ENCODE data around the gene IL17RE. TPM values are rescaled to one million over a fixed set of nuclear protein-coding genes. Genes with fewer than 3 reads are reported as not detected.

Gene IL17RE
- total and polyA plus RNA-seq, 2 of the 13 experiments (the other 11 are each of a cell fraction or from before 2014, with no cell fraction given), result 14.5 to 24.1 TPM

GRCh38 chr3:9901967-9902366 is 681 bp upstream of the IL17RE start (continued):
- TF ChIP-seq HNF1A (IDR thresholded peaks at IDR 0.05; ENCODE audit: low read depth), result no peak
- TF ChIP-seq HNF1A (CRISPR knock-in tag; IDR thresholded peaks at IDR 0.05; ENCODE audit: borderline replicate concordance), result no peak
- TF ChIP-seq, protein P1, sequence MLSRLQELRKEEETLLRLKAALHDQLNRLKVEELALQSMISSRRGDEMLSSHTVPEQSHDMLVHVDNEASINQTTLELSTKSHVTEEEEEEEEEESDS (CRISPR knock-in tag; IDR thresholded peaks at IDR 0.05; ENCODE audit: borderline replicate concordance), result no peak
- no peak for TF ChIP-seq GABPA (IDR thresholded peaks at IDR 0.05; ENCODE audit: low read depth, low read length)
- peak; percentile 68 for TF ChIP-seq GABPA (CRISPR knock-in tag; IDR thresholded peaks at IDR 0.05; ENCODE audit: low read depth)
- TF ChIP-seq ZNF510 (CRISPR knock-in tag; IDR thresholded peaks at IDR 0.05; ENCODE audit: low read depth), result no peak; the same call in 1 of the 2 replicates
- 0 out of 2 replicates have a peak, but pooled peaks have one; percentile 26 for TF ChIP-seq ZNF441 (CRISPR knock-in tag; IDR thresholded peaks at IDR 0.05; ENCODE audit: borderline replicate concordance)
- TF ChIP-seq, protein P2, sequence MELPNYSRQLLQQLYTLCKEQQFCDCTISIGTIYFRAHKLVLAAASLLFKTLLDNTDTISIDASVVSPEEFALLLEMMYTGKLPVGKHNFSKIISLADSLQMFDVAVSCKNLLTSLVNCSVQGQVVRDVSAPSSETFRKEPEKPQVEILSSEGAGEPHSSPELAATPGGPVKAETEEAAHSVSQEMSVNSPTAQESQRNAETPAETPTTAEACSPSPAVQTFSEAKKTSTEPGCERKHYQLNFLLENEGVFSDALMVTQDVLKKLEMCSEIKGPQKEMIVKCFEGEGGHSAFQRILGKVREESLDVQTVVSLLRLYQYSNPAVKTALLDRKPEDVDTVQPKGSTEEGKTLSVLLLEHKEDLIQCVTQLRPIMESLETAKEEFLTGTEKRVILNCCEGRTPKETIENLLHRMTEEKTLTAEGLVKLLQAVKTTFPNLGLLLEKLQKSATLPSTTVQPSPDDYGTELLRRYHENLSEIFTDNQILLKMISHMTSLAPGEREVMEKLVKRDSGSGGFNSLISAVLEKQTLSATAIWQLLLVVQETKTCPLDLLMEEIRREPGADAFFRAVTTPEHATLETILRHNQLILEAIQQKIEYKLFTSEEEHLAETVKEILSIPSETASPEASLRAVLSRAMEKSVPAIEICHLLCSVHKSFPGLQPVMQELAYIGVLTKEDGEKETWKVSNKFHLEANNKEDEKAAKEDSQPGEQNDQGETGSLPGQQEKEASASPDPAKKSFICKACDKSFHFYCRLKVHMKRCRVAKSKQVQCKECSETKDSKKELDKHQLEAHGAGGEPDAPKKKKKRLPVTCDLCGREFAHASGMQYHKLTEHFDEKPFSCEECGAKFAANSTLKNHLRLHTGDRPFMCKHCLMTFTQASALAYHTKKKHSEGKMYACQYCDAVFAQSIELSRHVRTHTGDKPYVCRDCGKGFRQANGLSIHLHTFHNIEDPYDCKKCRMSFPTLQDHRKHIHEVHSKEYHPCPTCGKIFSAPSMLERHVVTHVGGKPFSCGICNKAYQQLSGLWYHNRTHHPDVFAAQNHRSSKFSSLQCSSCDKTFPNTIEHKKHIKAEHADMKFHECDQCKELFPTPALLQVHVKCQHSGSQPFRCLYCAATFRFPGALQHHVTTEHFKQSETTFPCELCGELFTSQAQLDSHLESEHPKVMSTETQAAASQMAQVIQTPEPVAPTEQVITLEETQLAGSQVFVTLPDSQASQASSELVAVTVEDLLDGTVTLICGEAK (IDR thresholded peaks at IDR 0.05), result no peak
- TF ChIP-seq, protein P2 (CRISPR knock-in tag; IDR thresholded peaks at IDR 0.05), result no peak
- TF ChIP-seq ZNF567 (CRISPR knock-in tag; IDR thresholded peaks at IDR 0.05; ENCODE audit: borderline replicate concordance), result 0 out of 2 replicates have a peak, but pooled peaks have one; percentile 1
- 0 out of 2 replicates have a peak, but pooled peaks have one; percentile 16 for TF ChIP-seq KDM2A (CRISPR knock-in tag; IDR thresholded peaks at IDR 0.05; ENCODE audit: borderline replicate concordance, low read depth)
- TF ChIP-seq YEATS2 (CRISPR knock-in tag; IDR thresholded peaks at IDR 0.05; ENCODE audit: borderline replicate concordance), result no peak
- peak; percentile 33; the same call in 1 of the 2 replicates for TF ChIP-seq HOXA3 (CRISPR knock-in tag; IDR thresholded peaks at IDR 0.05)
- TF ChIP-seq, protein P3, sequence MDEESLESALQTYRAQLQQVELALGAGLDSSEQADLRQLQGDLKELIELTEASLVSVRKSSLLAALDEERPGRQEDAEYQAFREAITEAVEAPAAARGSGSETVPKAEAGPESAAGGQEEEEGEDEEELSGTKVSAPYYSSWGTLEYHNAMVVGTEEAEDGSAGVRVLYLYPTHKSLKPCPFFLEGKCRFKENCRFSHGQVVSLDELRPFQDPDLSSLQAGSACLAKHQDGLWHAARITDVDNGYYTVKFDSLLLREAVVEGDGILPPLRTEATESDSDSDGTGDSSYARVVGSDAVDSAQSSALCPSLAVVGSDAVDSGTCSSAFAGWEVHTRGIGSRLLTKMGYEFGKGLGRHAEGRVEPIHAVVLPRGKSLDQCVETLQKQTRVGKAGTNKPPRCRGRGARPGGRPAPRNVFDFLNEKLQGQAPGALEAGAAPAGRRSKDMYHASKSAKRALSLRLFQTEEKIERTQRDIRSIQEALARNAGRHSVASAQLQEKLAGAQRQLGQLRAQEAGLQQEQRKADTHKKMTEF (CRISPR knock-in tag; IDR thresholded peaks at IDR 0.05), result no peak

Data from HepG2 (cell line).